Activated naive CD8-positive, alpha-beta T cell treated with anti-CD3 and anti-CD28 coated beads, Interleukin-2, amount 50 U/mL, for 24 hours (primary cell): ENCODE results near the gene VENTX.

Source experiments
- ATAC-seq: fragments of 150-1000 bp; cut with Tn5 transposase; one replicate; pipeline ENCODE4 v1.10.0; 2021
- DNase-seq: peaks from one replicate; pipeline ENCODE4 v3.0.0; 2021
- H3K27ac Mint-ChIP-seq: one replicate; pipeline ENCODE4 v1.8.0; 2021; ENCODE audit warnings: mild to moderate bottlenecking, mixed read lengths
- H3K27me3 Mint-ChIP-seq: one replicate; pipeline ENCODE4 v1.8.0; 2021; ENCODE audit warnings: mixed read lengths
- H3K36me3 Mint-ChIP-seq: one replicate; pipeline ENCODE4 v1.8.0; 2021; ENCODE audit warnings: low read depth, mixed read lengths
- H3K4me1 Mint-ChIP-seq: one replicate; pipeline ENCODE4 v1.8.0; 2021; ENCODE audit warnings: mixed read lengths
- H3K4me3 Mint-ChIP-seq: one replicate; pipeline ENCODE4 v1.8.0; 2021; ENCODE audit warnings: mild to moderate bottlenecking, moderate library complexity, mixed read lengths
- H3K9me3 Mint-ChIP-seq: one replicate; pipeline ENCODE4 v1.8.0; 2021; ENCODE audit warnings: mixed read lengths

The VENTX gene

GRCh38 chr10:133279326-133280226, 41.9 kb downstream of the VENTX start:
- DNase-seq (no peak), ATAC-seq (no peak)
- Mint-ChIP-seq H3K9me3 (no peaks in the 10 kb centered on the region), H3K4me3 (no peak overlapping the region), H3K36me3 (peaks cover 12% of the 10 kb centered on the region), H3K4me1 (peaks cover 32% of the 10 kb centered on the region), H3K27ac (no peak overlapping the region), H3K27me3 (no peaks in the 10 kb centered on the region)

GRCh38 chr10:133280391-133281059, 42.9 kb downstream of the VENTX start:
- H3K9me3 Mint-ChIP-seq = no peaks in the 10 kb centered on the region
- no peaks in the 10 kb centered on the region for H3K27me3 Mint-ChIP-seq
- DNase-seq (no peak), ATAC-seq (no peak)
- peaks cover 17% of the 10 kb centered on the region for H3K36me3 Mint-ChIP-seq
- peaks cover 27% of the 10 kb centered on the region for H3K4me1 Mint-ChIP-seq
- H3K4me3 Mint-ChIP-seq = no peak overlapping the region
- H3K27ac Mint-ChIP-seq = no peak overlapping the region

GRCh38 chr10:133281084-133281483, 43.4 kb downstream of the VENTX start:
- Mint-ChIP-seq H3K36me3 (peaks cover 22% of the 10 kb centered on the region), H3K4me3 (no peak overlapping the region), H3K9me3 (no peaks in the 10 kb centered on the region), H3K27me3 (no peaks in the 10 kb centered on the region), H3K4me1 (peaks cover 22% of the 10 kb centered on the region), H3K27ac (no peak overlapping the region)
- DNase-seq = no peak
- ATAC-seq = no peak

- Mint-ChIP-seq H3K4me3 (no peak overlapping the region), H3K36me3 (peaks cover 25% of the 10 kb centered on the region), H3K27ac (no peak overlapping the region), H3K9me3 (no peaks in the 10 kb centered on the region), H3K4me1 (peaks cover 22% of the 10 kb centered on the region), H3K27me3 (no peaks in the 10 kb centered on the region)
- ATAC-seq (no peak), DNase-seq (no peak)
These were observed 44.1 kb downstream of the VENTX start for GRCh38 chr10:133281628-133282372.

GRCh38 chr10:133282846-133283390, 45.3 kb downstream of the VENTX start:
- no peak overlapping the region for H3K4me3 Mint-ChIP-seq
- H3K36me3 Mint-ChIP-seq = peaks cover 29% of the 10 kb centered on the region

GRCh38 chr10:133283931-133284330, 46.3 kb downstream of the VENTX start:
- Mint-ChIP-seq H3K27ac (no peak overlapping the region), H3K4me3 (no peak overlapping the region), H3K9me3 (no peaks in the 10 kb centered on the region), H3K4me1 (peaks cover 7% of the 10 kb centered on the region), H3K27me3 (no peaks in the 10 kb centered on the region), H3K36me3 (peaks cover 34% of the 10 kb centered on the region)
- DNase-seq (no peak), ATAC-seq (no peak)

More at GRCh38 chr10:133282846-133283390, 45.3 kb downstream of the VENTX start:
- ATAC-seq (no peak), DNase-seq (no peak)
- H3K9me3 Mint-ChIP-seq = no peaks in the 10 kb centered on the region
- H3K27me3 Mint-ChIP-seq = no peaks in the 10 kb centered on the region
- no peak overlapping the region for H3K27ac Mint-ChIP-seq
- peaks cover 17% of the 10 kb centered on the region for H3K4me1 Mint-ChIP-seq

GRCh38 chr10:133285217-133285616, 47.6 kb downstream of the VENTX start:
- no peak for ATAC-seq
- H3K36me3 Mint-ChIP-seq = peaks cover 36% of the 10 kb centered on the region
- no peak overlapping the region for H3K27ac Mint-ChIP-seq

GRCh38 chr10:133286366-133286765, 48.7 kb downstream of the VENTX start:
- H3K9me3 Mint-ChIP-seq = no peaks in the 10 kb centered on the region
- H3K27me3 Mint-ChIP-seq = no peaks in the 10 kb centered on the region
- peaks cover 42% of the 10 kb centered on the region for H3K36me3 Mint-ChIP-seq
- no peaks in the 10 kb centered on the region for H3K4me1 Mint-ChIP-seq
- no peak overlapping the region for H3K27ac Mint-ChIP-seq
- H3K4me3 Mint-ChIP-seq = no peak overlapping the region
- DNase-seq (no peak), ATAC-seq (no peak)

More at GRCh38 chr10:133285217-133285616, 47.6 kb downstream of the VENTX start:
- Mint-ChIP-seq H3K27me3 (no peaks in the 10 kb centered on the region), H3K4me1 (no peaks in the 10 kb centered on the region), H3K9me3 (no peaks in the 10 kb centered on the region), H3K4me3 (no peak overlapping the region)
- DNase-seq = no peak

GRCh38 chr10:133287832-133288500, 50.3 kb downstream of the VENTX start:
- Mint-ChIP-seq H3K27me3 (no peaks in the 10 kb centered on the region), H3K4me3 (no peak overlapping the region)

GRCh38 chr10:133289761-133290160, 52.1 kb downstream of the VENTX start:
- H3K4me3 Mint-ChIP-seq = no peak overlapping the region
- H3K27me3 Mint-ChIP-seq = no peaks in the 10 kb centered on the region
- ATAC-seq = no peak
- H3K9me3 Mint-ChIP-seq = no peaks in the 10 kb centered on the region
- H3K4me1 Mint-ChIP-seq = peaks cover 15% of the 10 kb centered on the region
- no peak overlapping the region for H3K27ac Mint-ChIP-seq
- H3K36me3 Mint-ChIP-seq = peaks cover 44% of the 10 kb centered on the region
- no peak for DNase-seq

More at GRCh38 chr10:133287832-133288500, 50.3 kb downstream of the VENTX start:
- Mint-ChIP-seq H3K9me3 (no peaks in the 10 kb centered on the region), H3K27ac (no peak overlapping the region), H3K36me3 (peaks cover 37% of the 10 kb centered on the region), H3K4me1 (peaks cover under 1% of the 10 kb centered on the region)
- DNase-seq (no peak), ATAC-seq (no peak)
